GM12892 (cell line): ENCODE measurements around the gene NKAIN2.

ENCODE experiments used
- POLR2A ChIP-seq: IDR thresholded peaks from 2 replicates; pipeline ENCODE4 v1.6.1; 2011; ENCODE audit warnings: low read depth, low read length, control low read depth
- POLR2AphosphoS5 ChIP-seq: IDR thresholded peaks from 2 replicates; pipeline ENCODE4 v1.6.1; 2011; ENCODE audit warnings: low read depth, low read length, control low read depth
- TAF1 ChIP-seq: IDR thresholded peaks from 2 replicates; pipeline ENCODE4 v1.6.1; 2011; ENCODE audit warnings: low read depth, mild to moderate bottlenecking, control low read depth, low read length, borderline replicate concordance

DNA sequence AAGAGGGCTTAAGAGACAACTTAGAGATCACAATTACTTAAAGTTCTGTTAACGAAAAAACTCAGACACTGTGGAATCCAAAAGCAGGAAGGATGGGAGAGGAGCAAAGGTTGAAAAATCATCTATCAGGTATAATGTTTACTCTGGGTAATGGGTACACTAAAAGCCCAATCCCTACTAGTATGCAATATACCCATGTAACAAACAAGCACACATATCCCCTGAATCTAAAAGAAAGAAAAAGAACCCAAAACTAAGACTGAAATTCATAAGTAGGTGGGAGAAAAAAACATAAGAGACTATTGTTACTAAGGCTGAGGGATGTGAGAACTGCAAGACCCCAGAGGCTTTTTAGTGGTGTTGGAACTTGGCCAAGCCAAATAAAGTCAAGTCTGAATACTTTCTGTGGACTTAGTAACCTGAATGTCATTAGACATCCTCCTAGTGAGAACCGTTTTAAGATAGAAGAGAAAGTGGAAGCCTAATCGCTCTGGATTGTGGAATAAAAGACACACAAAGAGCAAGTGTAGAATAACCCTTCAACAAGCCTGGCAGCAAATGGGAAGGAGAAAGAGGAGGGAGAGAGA lies 969.2 kb downstream of the NKAIN2 start:
- no peak for TF ChIP-seq TAF1
- no peak for TF ChIP-seq POLR2AphosphoS5
- TF ChIP-seq POLR2A = no peak
